ENCODE data around the gene CCDC60.

The CCDC60 gene

DNA sequence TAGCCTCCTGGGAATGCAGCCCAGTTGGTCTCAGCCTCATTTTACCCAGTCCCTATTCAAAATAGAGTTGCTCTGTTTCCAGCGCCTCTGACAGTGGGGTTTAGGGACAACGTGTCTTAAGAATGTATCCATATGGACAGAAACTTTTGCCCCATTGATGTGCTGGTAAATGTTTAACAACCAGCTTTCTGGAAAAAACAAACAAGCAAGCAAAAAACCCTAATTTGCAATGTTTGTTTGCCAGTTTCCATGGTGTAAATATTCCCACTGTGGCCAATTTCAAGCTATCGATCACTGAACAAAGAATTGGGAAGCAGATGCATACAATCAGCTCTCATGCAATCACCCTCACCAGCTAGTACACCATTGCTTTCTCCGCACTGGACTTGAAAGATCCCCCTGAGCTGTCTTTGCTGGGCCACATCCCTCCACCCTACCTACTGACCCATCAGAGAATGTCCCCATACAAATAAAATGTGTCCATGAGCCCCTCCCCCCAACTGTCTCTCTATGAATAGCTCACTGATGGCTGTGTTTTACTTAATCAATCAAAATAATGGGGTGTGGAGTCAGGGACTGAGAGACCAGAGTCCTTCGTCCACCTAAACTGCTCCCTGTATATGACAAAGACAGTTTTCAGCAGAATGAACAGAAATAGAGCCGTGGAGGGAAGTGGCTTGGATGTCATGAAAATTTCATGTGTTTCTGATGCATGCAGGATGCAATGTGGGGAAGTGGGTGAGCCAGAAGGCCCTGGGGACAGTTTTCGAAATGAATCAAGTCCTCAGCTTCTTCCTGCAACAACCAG is 40.8 kb downstream of the CCDC60 start:
- TF ChIP-seq, protein P1, sequence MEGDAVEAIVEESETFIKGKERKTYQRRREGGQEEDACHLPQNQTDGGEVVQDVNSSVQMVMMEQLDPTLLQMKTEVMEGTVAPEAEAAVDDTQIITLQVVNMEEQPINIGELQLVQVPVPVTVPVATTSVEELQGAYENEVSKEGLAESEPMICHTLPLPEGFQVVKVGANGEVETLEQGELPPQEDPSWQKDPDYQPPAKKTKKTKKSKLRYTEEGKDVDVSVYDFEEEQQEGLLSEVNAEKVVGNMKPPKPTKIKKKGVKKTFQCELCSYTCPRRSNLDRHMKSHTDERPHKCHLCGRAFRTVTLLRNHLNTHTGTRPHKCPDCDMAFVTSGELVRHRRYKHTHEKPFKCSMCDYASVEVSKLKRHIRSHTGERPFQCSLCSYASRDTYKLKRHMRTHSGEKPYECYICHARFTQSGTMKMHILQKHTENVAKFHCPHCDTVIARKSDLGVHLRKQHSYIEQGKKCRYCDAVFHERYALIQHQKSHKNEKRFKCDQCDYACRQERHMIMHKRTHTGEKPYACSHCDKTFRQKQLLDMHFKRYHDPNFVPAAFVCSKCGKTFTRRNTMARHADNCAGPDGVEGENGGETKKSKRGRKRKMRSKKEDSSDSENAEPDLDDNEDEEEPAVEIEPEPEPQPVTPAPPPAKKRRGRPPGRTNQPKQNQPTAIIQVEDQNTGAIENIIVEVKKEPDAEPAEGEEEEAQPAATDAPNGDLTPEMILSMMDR (IDR thresholded peaks at IDR 0.05; ENCODE audit: control extremely low read depth, extremely low read depth, low read depth, missing control alignments): no peak
- no peak for DNase-seq (ENCODE audit: extremely low spot score)
- ChIA-PET CTCF (interaction anchor here (1.0 to 1.4 kb wide), 3 partner anchors 8 to 9 kb away, joined by 3 read pairs; no protein-coding TSS in a partner anchor), POLR2A (no interaction called here)

DNA sequence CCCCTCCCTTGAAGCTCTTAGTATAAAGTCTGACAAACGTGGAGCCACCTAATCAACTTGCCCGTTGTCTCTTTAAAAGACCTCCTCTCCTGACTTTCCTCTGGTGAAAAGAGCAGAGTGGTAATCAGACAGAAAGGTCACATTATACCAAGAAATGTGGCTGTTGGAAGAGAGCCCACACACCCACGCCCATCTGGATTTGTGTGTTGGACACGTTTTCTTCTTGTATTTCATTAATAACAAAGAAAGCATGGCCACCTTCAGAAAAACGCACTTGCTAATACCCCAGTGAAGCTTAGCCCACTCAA is 41.3 kb downstream of the CCDC60 start:
- TF ChIP-seq, protein P1 (IDR thresholded peaks at IDR 0.05; ENCODE audit: control extremely low read depth, extremely low read depth, low read depth, missing control alignments): no peak
- CTCF ChIA-PET: interaction anchor here (1.0 to 1.4 kb wide), 2 partner anchors 9 kb away, joined by 3 read pairs; no protein-coding TSS in a partner anchor
- no peak for DNase-seq (ENCODE audit: extremely low spot score)
- POLR2A ChIA-PET: no interaction called here

DNA sequence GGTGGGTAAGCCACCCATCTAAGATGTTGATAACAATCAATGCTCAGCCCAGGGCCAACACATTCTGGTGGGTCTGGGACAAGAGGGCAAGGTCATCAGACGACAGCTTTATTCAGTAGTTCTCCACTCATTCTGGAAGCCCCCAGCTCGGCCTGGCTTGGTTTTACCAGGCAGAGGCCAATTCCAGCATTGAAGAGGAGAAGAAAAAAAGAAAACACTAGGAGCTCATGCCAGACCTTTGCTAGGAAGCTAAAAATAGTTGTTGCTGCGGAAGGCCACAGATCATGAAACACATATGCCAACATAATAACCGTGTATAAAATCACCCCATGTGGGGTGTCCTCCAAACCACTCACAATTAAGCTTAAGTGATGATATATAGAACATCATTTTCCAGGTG is 44.4 kb downstream of the CCDC60 start:
- TF ChIP-seq, protein P1 (IDR thresholded peaks at IDR 0.05; ENCODE audit: control extremely low read depth, extremely low read depth, low read depth, missing control alignments): no peak
- DNase-seq (ENCODE audit: extremely low spot score): no peak
- POLR2A ChIA-PET: no interaction called here
- CTCF ChIA-PET: interaction anchor here (1.1 to 2.0 kb wide), 4 partner anchors 11 to 34 kb away, joined by 3 to 7 read pairs (median 4); no protein-coding TSS in a partner anchor

DNA sequence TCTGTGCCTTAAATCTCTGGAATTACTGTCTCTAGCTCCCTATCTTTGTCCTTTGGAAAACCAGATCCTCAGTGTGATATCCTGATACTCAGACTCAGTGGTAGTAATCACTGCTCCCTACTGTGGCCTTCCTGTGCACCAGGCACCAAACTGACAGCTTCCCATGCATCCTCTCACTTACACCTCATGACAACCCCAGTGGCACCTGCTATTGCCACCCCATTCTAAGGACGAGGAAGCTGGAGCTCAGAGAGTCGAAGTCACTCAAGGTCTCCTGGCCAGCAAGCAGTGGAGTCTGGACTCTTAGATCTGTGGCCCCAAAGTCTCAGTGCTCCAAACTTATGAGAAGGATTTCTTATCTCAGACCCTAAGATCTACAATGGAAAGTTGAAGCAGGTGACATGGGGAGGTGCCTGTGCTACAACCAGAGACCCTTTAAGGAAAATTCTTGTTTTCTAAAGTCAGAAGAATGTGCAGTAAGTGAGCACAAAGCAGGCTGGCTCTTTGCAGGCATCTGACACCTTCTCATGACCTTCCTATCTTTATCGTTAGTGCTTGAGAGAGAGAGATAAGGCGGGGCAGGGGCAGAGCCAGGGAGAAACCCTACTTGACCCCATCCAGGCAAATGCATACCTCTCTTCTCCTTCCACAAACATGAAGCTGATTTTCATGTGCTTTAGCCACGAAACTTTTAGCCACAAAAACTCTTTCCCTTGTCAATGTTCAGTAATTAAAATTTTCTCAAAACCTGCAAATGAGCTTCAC is 47.1 kb downstream of the CCDC60 start:
- TF ChIP-seq, protein P1 (IDR thresholded peaks at IDR 0.05; ENCODE audit: control extremely low read depth, extremely low read depth, low read depth, missing control alignments): no peak
- DNase-seq (ENCODE audit: extremely low spot score): no peak
- CTCF ChIA-PET: no interaction called here
- POLR2A ChIA-PET: no interaction called here

DNA sequence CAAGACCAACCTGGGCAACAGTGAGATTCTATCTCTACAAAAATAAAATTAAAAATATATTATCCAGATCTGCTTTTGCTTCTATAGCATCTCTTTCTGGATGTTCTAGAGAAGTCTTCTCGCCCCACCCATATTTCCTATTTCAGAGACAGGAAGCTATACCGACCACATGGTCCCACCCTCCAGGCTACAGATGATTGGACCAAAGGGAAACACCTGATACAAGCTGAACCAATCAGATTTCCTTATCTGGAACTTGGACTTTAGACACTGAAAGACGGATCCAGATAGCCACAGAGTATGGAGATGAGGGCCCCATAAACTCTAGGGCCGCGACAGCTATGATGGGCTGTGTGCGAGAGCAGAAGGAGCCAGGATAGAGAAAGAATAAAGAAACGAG is 48.7 kb downstream of the CCDC60 start:
- ChIA-PET POLR2A (no interaction called here), CTCF (interaction anchor here (1.2 to 1.4 kb wide), 4 partner anchors 8 to 30 kb away, joined by 3 to 5 read pairs (median 3); no protein-coding TSS in a partner anchor)
- DNase-seq (ENCODE audit: extremely low spot score): no peak
- TF ChIP-seq, protein P1 (IDR thresholded peaks at IDR 0.05; ENCODE audit: control extremely low read depth, extremely low read depth, low read depth, missing control alignments): no peak

GRCh38 chr12:119384340-119384739 is 49.8 kb downstream of the CCDC60 start:
- ChIA-PET POLR2A (no interaction called here), CTCF (interaction anchor here (0.9 to 1.4 kb wide), 6 partner anchors 9 to 61 kb away, joined by 3 to 5 read pairs (median 3); no protein-coding TSS in a partner anchor)
- TF ChIP-seq, protein P1 (IDR thresholded peaks at IDR 0.05; ENCODE audit: control extremely low read depth, extremely low read depth, low read depth, missing control alignments): no peak
- no peak for DNase-seq (ENCODE audit: extremely low spot score)

Measured in GM10248 (cell line).